Measurements from ENCODE around the gene NCOA7. TPM values are rescaled to one million over a fixed set of nuclear protein-coding genes. Genes with fewer than 3 reads are reported as not detected.
A peak's percentile ranks its signal among the peaks of the same experiment; 100 is the strongest.

Gene NCOA7
- total RNA-seq (2013; cell fraction: nucleolus; rRNA removed): 24.6 and 31.1 TPM in 2 replicates
- total RNA-seq (2014; rRNA removed) (24.5 and 29.8 TPM in 2 replicates), total RNA-seq (2014; rRNA removed; fragmentation: Illumina TruSeq; extraction: Trizol) (43.8 and 44.9 TPM in 2 replicates), total RNA-seq (2021) (46.1 and 50.3 TPM in 2 replicates), polyA plus RNA-seq (2011; rRNA removed) (50.0 and 55.5 TPM in 2 replicates), polyA plus RNA-seq (2014; fragmentation: Illumina TruSeq; extraction: Trizol) (49.7 and 55.3 TPM in 2 replicates), polyA plus RNA-seq (2014; fragmentation: Nextera tagmentation; extraction: Ambion mirVana) (10 to 100 TPM; 18.9 to 28.8 TPM), polyA plus RNA-seq (2014; rRNA removed) (20.1 and 21.4 TPM in 2 replicates), polyA plus RNA-seq (2016; fragmentation: Nextera tagmentation; extraction: Ambion mirVana) (10 to 100 TPM; 32.9 to 35.4 TPM), polyA minus RNA-seq (2011; rRNA and poly(A)+ RNA removed) (80.7 and 105 TPM in 2 replicates), Bru-seq, nascent RNA (percentile 81 among the genes with signal in this experiment), BruChase-seq, experiment 1, labeled RNA remaining after a 6-hour chase (percentile 64 among the genes with signal in this experiment), BruChase-seq, experiment 2, labeled RNA remaining after a 2-hour chase (percentile 71 among the genes with signal in this experiment)
- polyA plus RNA-seq (2011; ENCODE audit: low read depth): 17.0 TPM
- polyA plus RNA-seq (2011; cell fraction: cytosol; rRNA removed): 24.8 and 27.7 TPM in 2 replicates
- 21.3 and 27.9 TPM in 2 replicates for polyA plus RNA-seq (2011; cell fraction: nucleus; rRNA removed)
- 19.6 and 24.0 TPM in 2 replicates for polyA plus RNA-seq (2012)
- polyA minus RNA-seq (2011; cell fraction: cytosol; rRNA and poly(A)+ RNA removed): 25.5 and 28.4 TPM in 2 replicates
- 19.9 and 34.3 TPM in 2 replicates for polyA minus RNA-seq (2011; cell fraction: nucleus; rRNA and poly(A)+ RNA removed)
- long read RNA-seq, experiment 1, transcript NCOA7-208 (6 exons, 3,133 nt): major isoform, 9 of 19 reads
- long read RNA-seq, experiment 1, partial matches to known transcripts: 7 of 19 reads
- long read RNA-seq, experiment 1, other reads (novel, unspliced or antisense): 3 of 19 reads
- long read RNA-seq, experiment 2, transcript NCOA7-208 (6 exons, 3,133 nt): major isoform, 63 of 102 reads
- long read RNA-seq, experiment 2, partial matches to known transcripts: 13 of 102 reads
- long read RNA-seq, experiment 2, other reads (novel, unspliced or antisense): 23 of 102 reads

- Histone ChIP-seq H3K4me3 (peak within 1 kb of the TSS; percentile 91), H3K27ac (ENCODE audit: control insufficient read depth, insufficient read depth) (peak within 1 kb of the TSS; percentile 91), H3K79me2 (ENCODE audit: control insufficient read depth, insufficient read depth, low read length) (peaks cover 52% of the 10 kb centered on the region), H4K20me1 (ENCODE audit: control insufficient read depth, insufficient read depth) (no peaks in the 10 kb centered on the region), H2AFZ (ENCODE audit: control insufficient read depth, low read depth, low read length) (peak within 1 kb of the TSS; percentile 46), H3K36me3 (ENCODE audit: control insufficient read depth in 2 of 2, insufficient read depth in 2 of 2, low read length in 1 of 2) (no peaks in the 10 kb centered on the region), H3K4me2 (ENCODE audit: control insufficient read depth, insufficient read depth) (peak within 1 kb of the TSS; percentile 100), H3K27me3 (replicated peaks in 1 of 2; ENCODE audit: control insufficient read depth in 2 of 2, insufficient read depth in 2 of 2, low read length in 1 of 2) (no peaks in the 10 kb centered on the region), H3K9ac (ENCODE audit: control insufficient read depth, insufficient read depth, low read length) (peak within 1 kb of the TSS; percentile 88), H3K4me1 (ENCODE audit: control insufficient read depth, insufficient read depth, low read length) (peaks cover 24% of the 10 kb centered on the region), H3K9me3 (replicated peaks; ENCODE audit: control insufficient read depth, insufficient read depth, low read length) (no peaks in the 10 kb centered on the region)
- in situ Hi-C loops (cut with MboI): loop anchor here (25.0 kb wide), 1 partner anchor 1497 kb away; no protein-coding TSS in a partner anchor
- peak; percentile 83 for ATAC-seq
- intact Hi-C loops (cut with micrococcal nuclease; ENCODE audit: unreplicated experiment): loop anchor here (1.0 to 5.0 kb wide), 4 partner anchors 10 to 166 kb away; partner anchors contain the start of gene HINT3
- RAD21 ChIA-PET (ENCODE audit: unreplicated experiment): interaction anchor here (0.9 to 11.2 kb wide), 31 partner anchors 9 to 209 kb away, joined by 3 to 185 read pairs (median 6); partner anchors contain the start of genes HINT3 and TRMT11
- SMC1A ChIA-PET (ENCODE audit: uncharacterized antibody, unreplicated experiment): interaction anchor here (0.8 to 12.8 kb wide), 27 partner anchors 9 to 479 kb away, joined by 3 to 325 read pairs (median 7); partner anchors contain the start of genes HINT3 and TRMT11
- FAIRE-seq: no peak
- no peak for DNase-seq (ENCODE audit: low read depth, low spot score)
- POLR2A ChIA-PET: interaction anchor here (0.8 to 5.8 kb wide), 22 partner anchors 9 to 550 kb away, joined by 3 to 79 read pairs (median 4); partner anchors contain the start of genes HDDC2, HINT3 and TRMT11
- TSS peak; percentile 88 for BruUV-seq (replicated peaks)
- 2% methylated on average over 97 of the region's 100 CpGs for whole genome bisulfite sequencing (ENCODE audit: insufficient coverage, insufficient replicate concordance, low lambda C conversion rate, missing lambda C conversion rate)
- CTCF ChIA-PET: interaction anchor here (0.8 to 23.8 kb wide), 31 partner anchors 10 to 1476 kb away, joined by 3 to 505 read pairs (median 6); partner anchors contain the start of genes HINT3 and TRMT11
- TF ChIP-seq, protein P1, sequence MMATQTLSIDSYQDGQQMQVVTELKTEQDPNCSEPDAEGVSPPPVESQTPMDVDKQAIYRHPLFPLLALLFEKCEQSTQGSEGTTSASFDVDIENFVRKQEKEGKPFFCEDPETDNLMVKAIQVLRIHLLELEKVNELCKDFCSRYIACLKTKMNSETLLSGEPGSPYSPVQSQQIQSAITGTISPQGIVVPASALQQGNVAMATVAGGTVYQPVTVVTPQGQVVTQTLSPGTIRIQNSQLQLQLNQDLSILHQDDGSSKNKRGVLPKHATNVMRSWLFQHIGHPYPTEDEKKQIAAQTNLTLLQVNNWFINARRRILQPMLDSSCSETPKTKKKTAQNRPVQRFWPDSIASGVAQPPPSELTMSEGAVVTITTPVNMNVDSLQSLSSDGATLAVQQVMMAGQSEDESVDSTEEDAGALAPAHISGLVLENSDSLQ (IDR thresholded peaks at IDR 0.05): no peak
- TF ChIP-seq SP1 (IDR thresholded peaks at IDR 0.05; ENCODE audit: low read depth, low read length): no peak
- no peak for TF ChIP-seq SMC3 (IDR thresholded peaks at IDR 0.05; ENCODE audit: borderline replicate concordance, low read length)
- TF ChIP-seq FOXK2 (IDR thresholded peaks at IDR 0.05): no peak
- no peak for TF ChIP-seq MTA2 (IDR thresholded peaks at IDR 0.05; ENCODE audit: low read depth)
- TF ChIP-seq, protein P2, sequence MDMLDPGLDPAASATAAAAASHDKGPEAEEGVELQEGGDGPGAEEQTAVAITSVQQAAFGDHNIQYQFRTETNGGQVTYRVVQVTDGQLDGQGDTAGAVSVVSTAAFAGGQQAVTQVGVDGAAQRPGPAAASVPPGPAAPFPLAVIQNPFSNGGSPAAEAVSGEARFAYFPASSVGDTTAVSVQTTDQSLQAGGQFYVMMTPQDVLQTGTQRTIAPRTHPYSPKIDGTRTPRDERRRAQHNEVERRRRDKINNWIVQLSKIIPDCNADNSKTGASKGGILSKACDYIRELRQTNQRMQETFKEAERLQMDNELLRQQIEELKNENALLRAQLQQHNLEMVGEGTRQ (IDR thresholded peaks at IDR 0.05; ENCODE audit: borderline replicate concordance, low read depth, low read length): no peak
- TF ChIP-seq NR2C2 (IDR thresholded peaks at IDR 0.05; ENCODE audit: borderline replicate concordance, control insufficient read depth, insufficient read length, low read depth): no peak
- TF ChIP-seq SREBF1 (IDR thresholded peaks at IDR 0.05; ENCODE audit: low read length): no peak
- TF ChIP-seq POLR2AphosphoS2 (IDR thresholded peaks at IDR 0.05; ENCODE audit: low read depth, low read length): no peak
- TF ChIP-seq, protein P3, sequence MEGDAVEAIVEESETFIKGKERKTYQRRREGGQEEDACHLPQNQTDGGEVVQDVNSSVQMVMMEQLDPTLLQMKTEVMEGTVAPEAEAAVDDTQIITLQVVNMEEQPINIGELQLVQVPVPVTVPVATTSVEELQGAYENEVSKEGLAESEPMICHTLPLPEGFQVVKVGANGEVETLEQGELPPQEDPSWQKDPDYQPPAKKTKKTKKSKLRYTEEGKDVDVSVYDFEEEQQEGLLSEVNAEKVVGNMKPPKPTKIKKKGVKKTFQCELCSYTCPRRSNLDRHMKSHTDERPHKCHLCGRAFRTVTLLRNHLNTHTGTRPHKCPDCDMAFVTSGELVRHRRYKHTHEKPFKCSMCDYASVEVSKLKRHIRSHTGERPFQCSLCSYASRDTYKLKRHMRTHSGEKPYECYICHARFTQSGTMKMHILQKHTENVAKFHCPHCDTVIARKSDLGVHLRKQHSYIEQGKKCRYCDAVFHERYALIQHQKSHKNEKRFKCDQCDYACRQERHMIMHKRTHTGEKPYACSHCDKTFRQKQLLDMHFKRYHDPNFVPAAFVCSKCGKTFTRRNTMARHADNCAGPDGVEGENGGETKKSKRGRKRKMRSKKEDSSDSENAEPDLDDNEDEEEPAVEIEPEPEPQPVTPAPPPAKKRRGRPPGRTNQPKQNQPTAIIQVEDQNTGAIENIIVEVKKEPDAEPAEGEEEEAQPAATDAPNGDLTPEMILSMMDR (IDR thresholded peaks at IDR 0.05 in 2 of 3, conservative IDR thresholded peaks at IDR 0.05 in 1 of 3; ENCODE audit: control insufficient read depth in 2 of 3, extremely low read depth in 1 of 3, insufficient read depth in 1 of 3, low read depth in 3 of 3, low read length in 3 of 3): no peak
- TF ChIP-seq PAX5 (IDR thresholded peaks at IDR 0.05; ENCODE audit: borderline replicate concordance, low read depth, low read length): no peak
- TF ChIP-seq ZNF207 (IDR thresholded peaks at IDR 0.05; ENCODE audit: borderline replicate concordance): no peak
- no peak for TF ChIP-seq MYC (IDR thresholded peaks at IDR 0.05; ENCODE audit: insufficient read depth, insufficient read length, insufficient replicate concordance, low read length, severe bottlenecking)
Observed at GRCh38 chr6:125790358-125791150, at the start of gene NCOA7. Gene NCOA7, plus strand, starts transcription at chr6:125790960. Its CDS starts 24,395 bp downstream, at chr6:125815355.

All from GM12878 (cell line).